ELF-1 (cell line): ENCODE data around the gene DTD2.
"Not testable (repeated sequence)": the region's sequence is repeated elsewhere in the genome, so short reads cannot be mapped to it uniquely, and the experiment has no call there.

Experiments
- DNase-seq: peaks from one replicate; pipeline ENCODE4 v3.0.0-alpha.2; 2016; ENCODE audit warnings: low read depth, low spot score

Gene DTD2

DNA sequence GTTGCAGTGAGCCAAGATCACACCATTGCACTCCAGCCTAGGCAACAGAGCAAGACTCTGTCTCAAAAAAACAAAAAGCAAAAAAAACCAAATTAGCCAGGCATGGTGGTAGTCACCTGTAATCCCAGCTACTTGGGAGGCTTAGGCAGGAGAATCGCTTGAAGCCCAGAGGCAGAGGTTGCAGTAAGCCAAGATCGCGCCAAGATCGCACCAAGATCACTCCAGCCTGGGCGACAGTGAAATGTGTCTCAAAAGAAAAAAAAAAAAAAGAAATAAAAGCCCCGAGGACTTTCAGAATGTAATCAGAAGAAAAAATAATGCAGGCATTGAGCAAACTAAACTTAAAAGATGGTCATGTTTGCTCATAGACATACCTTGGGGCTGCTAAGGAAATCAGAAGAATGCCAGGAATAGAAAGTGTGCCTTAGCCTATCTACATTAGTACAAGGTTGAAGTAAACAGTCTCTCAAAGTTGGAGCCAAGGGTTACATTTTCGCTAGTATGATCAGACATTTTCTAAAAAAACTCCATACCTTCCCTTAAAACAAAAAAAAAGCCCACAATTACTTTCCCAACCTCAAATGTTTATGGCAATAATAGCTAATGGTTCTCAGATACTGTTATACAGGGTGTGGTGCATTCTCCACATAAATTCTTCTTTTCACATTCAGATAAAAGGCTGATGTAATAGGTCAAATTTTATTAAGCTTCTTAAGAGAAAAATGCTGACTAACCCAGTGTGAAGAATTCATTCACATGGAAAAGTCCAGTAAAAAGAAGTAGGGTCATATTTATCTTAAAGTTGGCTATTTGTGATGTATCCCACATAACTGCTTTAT is 15.8 kb downstream of the DTD2 start:
- no peak for DNase-seq

DNA sequence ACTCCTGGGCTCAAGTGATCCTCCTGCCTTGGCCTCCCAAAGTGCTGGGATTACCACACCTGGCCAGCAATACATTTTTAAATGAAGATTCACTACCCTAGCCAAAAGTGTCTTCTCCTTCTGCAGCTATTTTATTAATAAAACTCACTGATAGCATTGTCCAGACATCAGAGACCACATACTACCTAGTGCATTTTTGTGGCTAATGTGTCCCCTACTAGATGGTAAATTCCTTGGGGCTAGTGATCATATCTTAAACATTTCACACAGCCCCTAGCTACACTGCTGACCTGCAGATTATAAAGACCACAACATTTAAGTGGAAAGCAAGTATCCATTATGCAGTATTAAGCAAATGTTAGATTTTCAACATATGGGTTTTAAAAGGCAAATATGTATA is 17.0 kb downstream of the DTD2 start:
- no peak for DNase-seq

DNA sequence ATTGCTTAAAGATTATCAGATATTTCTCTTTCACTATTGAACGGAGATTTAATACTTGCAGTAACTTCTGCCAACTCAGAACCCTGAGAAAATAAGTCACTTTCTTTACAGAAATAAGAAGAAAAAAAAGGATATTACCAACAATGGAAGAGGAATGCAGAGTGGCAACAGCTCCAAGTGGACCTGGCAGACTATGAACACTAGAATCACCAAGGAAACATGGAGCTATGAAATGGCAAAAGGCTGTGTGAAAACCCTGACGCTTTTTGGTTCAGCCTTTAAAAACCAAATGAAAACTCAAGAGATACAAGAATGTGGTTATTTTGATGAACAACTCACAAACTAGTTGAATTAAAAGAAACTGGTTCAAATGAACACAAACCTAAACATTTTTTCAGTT is 17.7 kb downstream of the DTD2 start:
- DNase-seq, result no peak

DNA sequence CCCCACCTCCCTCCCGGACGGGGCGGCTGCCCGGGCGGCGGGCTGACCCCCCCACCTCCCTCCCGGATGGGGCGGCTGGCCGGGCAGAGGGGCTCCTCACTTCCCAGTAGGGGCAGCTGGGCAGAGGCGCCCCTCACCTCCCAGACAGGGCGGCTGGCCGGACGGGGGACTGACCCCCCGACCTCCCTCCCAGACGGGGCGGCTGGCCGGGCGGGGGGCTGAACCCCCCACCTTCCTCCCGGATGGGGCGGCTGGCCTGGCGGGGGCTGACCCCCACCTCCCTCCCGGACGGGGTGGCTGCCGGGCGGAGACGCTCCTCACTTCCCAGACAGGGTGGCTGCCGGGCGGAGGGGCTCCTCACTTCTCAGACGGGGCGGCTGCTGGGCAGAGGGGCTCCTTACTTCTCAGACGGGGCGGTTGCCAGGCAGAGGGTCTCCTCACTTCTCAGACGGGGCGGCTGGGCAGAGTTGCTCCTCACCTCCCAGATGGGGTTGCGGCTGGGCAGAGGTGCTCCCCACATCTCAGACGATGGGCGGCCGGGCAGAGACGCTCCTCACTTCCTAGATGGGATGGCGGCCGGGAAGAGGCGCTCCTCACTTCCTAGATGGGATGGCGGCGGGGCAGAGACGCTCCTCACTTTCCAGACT is 20.1 kb downstream of the DTD2 start:
- DNase-seq, result not testable (repeated sequence)

DNA sequence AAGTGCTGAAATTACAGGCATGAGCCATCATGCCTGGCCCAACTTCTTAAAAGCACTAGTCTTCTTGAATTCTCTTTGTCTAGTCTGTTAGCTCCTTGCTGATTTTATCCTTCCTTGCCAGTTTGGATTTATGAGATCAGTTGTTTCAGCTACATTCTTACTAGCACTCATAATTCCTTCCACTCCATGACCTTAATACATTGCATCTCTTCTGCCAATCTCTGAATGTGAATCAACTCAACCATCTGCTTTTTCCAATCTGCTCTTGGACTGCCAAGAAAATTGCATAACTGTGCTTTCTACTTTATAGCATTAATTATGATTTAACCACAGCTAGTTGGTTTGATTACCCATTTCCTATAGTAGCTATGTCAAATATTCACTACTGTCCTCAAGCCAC is 22.0 kb downstream of the DTD2 start:
- no peak for DNase-seq

DNA sequence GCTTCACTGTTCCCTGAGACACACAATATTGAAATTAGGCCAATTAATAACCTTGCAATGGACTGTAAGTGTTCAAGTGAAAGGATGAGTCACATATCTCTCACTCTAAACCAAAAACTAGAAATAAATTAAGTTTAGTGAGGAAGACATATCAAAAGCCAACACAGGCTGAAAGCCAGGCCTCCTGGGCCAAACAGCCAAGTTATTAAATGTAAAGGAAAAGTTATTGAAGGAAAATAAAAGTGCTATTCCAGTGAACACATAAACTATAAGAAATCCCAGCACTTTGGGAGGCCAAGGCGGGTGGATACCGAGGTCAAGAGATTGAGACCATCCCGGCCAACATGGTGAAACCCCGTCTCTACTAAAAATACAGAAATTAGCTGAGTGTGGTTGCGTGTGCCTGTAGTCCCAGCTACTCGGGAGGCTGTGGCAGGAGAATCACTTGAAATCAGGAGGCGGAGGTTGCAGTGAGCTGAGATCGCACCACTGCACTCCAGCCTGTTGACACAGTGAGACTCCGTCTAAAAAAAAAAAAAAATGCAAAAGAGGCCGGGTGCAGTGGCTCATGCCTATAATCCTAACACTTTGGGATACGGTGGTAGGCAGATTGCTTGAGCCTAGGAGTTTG is 26.6 kb downstream of the DTD2 start:
- DNase-seq, result no peak

DNA sequence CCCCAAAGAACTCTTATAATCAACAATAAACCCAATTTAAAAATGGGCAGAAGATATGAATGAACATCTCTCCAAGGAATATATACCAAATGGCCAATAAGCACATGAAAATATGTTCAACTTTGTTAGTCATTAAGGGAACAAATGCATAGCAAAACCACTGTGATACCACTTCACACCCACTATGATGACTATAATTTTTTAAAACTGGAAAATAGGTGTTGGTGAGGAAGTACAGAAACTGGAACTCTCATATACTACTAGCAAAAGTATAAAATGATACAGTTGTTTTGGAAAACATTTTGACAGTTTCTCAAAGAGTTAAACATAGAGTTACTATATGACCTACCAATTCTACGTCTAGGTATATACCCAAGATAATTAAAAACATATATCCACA is 27.5 kb downstream of the DTD2 start:
- DNase-seq, result no peak

DNA sequence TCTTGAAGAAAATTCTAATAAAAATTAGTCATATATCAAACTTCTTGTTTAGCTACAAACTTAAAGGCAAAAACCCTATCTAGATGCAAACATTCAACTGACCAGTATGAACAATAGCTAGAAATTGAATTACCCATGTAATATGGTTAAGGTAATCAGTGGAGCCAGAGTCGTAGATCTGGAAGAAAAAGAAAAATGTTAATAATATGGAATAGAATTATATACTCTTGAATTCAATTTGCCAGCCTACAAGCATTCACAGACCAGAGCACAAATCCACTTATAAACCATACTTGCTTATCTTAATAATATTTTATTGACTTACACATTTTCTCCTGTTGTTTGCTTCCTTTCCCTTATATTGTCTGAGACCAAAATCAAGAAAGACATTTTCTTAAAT is 29.3 kb downstream of the DTD2 start:
- DNase-seq, result no peak

DNA sequence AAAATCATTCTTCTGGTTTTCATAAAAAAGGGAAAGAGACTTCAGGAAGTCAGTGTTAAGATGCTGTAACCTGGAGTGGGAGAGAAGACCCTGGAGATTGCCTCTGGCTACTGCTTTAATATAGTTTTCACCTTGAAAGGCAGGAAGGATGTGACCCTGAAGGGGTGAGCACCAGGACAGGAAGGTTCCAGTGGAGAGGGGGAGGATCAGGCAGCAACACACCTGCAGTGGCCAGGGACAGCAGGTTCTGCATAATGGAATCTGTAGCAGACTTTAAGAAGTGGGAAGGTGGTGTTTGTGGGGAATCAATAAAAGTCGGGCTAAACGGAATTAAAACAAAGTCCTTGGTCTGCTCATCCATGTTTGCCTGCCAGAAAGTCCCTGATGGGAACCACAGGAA is 30.6 kb downstream of the DTD2 start:
- DNase-seq, result no peak

DNA sequence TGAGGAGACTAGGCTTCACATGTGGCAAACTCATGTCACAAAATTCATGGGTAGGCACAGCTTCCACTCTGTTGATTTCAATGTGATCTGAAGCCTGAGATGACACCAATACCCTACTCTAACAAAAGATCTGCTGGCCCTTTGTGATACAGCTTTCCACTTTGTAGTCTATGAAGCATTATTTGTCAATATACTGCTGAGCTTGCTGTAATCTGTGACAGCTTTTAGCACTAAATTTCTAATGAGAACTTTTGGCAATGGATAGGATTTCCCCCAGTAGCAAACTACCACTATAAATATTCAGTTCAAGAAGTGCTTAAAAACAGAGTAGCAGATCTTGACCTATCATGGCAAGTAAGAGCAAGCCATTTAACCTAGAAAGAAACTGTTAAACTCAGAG is 31.4 kb downstream of the DTD2 start:
- DNase-seq, result no peak

DNA sequence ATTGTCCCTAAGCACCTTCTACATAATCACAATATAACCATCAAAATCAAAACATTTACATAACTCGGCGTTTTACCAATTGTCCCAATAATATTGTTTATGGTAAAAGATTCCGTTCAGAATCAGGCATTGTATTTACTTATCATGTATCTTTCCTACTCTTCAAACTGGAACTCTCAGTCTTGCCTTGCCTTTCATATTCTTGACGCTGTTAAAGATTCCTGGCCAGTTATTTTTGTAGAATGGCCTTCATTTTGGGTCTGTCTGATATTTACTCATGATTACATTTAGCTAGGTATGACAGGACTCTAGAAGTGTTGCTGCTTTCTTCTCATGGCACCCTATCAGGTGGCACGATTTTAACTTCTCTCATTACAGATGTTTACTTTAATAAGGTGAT is 36.1 kb downstream of the DTD2 start:
- no peak for DNase-seq

DNA sequence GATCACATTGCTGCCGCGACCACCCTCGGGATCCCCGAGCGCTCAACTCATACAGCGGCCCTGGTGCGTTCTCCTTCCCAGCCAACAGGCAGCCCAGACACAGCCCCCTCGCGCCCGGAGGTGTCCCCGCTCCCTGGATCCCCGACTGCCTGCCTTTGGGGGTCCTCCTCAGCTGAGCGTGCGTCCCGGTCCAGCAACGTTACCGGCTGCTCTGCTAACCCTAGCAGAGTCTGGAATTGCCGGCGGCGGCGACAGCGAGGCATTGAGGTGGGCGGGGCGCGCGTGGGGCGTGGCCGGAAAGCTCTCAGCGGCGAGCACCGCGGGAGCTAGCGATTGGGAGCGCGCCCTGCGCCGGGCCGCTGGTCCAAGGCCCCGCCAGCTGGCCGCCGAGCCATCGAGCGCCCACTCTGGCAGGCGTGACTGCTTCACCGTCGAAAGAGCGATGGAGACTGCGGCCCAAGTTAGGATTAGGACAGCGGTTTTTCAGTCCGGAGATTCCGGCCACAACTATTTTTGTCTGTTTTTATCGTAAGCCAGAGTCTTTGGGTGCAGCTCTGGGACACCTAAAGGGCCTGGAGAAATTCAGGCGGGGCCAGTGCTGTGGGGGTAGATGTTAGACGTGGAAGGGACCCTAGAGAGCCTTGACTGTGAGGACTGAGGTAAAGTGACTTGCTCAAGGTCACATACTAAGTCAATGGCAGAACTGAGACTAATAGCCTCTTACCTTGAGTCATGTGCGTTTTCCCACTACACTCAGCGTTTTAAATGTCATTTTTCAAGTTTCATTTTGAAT is 36.8 kb downstream of the DTD2 start, which contains the start of gene HEATR5A:
HEATR5A (minus strand) TSS at position 232 of the 793 bp plus-strand sequence. CDS start 17,575 bp downstream, outside the sequence.
- DNase-seq, result peak; percentile 97

DNA sequence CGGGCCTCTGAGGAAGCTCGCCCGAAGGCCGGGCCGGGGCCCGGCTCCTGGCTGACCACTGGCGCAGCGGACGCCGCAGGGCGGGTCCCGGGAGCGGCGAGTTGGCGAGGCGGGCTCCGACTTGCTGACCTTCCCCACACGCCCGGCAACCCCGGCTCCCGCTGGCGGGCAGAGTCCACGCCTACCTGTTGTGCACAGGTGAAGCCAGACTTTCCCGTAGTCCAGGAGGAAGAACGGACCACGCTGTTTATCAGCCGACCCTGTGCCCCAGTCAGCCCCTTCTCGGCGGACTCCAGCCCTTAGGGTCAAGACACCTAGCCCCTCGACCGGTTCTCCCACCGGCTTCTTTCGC is 37.4 kb downstream of the DTD2 start:
- DNase-seq, result peak; percentile 87

DNA sequence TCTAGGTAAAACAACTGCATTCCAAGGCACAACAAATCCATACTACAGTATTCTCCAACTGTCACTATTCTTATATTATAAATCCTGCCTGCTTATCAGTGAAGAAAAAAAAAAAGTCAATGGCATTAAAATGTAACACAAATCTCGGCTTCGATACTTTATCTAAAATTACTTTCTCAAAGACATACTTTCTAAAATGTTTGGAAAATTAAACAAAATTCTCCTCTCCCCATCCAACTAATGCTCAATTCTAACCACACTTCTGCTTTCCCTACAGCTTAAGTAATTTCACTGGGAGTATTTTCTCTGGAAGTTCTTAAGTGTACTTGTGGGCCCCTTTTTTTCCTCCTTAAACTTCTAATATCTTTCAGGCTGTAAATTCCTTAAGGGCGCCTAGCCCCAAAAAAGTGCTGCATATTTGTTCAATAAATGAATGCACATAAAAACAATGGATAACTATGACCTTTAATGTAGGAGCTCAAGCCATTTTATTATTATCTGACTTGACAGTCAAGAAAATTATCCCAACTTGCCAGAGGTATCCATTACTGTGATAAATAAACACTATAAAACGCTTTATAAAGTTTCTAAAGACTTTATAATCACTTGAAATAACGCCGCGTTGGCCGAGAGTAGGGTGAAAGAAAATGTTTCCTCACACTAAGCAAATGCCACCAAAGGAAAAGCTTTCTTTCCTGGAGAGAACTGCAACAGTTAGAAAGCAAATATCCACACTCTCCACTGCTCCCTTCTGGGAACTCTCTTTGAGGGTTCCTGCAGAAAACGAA is 37.9 kb downstream of the DTD2 start:
- no peak for DNase-seq

DNA sequence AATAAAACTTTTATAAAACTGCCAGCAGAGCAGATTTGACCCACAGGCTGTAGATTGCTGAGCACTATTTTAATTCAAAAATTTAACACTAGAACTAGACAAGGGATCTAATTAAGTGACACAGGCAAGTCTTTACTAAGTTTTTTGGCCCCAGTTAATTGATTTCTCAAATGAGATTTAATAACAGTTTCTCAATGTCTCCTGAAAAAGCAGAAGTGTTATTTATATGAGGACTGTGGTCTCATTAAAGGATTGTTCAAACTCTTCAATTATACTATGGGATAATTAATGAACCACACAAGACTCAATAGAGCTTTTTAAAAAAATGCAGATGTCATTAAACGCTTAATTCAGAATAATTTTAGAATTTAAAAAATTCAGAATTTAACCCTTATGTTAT is 38.9 kb downstream of the DTD2 start:
- DNase-seq, result no peak

DNA sequence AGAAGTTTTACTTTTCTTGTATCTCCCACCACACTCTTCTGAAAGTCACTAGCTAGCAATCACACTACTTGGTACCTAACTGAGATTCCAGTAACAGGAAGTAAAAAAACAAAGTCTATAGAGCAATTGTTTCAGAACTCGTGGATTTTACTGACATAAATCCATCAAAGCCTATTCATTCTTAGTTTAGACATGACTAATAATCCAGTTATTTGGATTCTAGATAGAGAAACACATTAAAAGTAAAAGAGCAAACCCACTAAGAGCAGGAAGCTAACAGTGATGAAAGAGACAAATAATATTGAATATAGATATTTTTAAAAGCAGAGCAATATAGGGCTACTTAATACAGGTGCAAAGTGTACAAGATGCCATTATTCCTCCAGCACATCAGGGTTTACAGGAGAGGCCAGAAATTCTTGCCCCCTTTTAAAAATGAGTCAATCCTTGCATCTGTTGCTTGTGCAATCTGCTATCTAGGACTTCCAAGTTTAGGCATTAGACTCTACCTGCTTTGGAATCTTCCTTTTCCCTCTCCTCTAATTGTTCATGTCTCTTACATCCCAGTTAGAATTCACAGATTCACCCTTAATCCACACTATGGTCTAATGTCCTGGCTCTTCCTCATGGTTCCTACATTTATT is 43.0 kb downstream of the DTD2 start:
- DNase-seq, result no peak

DNA sequence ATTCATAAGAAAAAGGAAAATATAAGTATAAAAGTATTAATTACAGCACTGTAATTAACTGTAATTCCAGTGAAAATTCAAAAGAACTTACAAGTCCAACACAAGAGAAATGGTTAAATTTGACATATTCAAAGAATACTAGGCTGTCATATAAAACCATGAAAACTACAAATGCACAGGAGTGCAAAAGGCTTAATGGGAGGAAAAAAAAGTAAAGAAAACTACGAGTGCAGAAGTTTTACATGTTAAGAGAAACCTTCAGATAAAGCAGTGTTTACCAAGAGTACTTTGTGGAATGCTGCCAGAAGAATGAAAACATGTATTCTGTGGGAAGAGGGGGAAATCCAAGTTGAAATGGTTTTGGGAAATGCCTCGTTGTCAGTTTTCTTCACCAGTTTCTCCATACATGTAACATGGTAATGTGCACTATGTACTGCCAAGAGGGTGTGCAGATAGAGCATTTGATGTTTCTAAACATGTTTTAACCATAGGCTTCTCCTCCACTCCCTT is 46.0 kb downstream of the DTD2 start:
- no peak for DNase-seq

DNA sequence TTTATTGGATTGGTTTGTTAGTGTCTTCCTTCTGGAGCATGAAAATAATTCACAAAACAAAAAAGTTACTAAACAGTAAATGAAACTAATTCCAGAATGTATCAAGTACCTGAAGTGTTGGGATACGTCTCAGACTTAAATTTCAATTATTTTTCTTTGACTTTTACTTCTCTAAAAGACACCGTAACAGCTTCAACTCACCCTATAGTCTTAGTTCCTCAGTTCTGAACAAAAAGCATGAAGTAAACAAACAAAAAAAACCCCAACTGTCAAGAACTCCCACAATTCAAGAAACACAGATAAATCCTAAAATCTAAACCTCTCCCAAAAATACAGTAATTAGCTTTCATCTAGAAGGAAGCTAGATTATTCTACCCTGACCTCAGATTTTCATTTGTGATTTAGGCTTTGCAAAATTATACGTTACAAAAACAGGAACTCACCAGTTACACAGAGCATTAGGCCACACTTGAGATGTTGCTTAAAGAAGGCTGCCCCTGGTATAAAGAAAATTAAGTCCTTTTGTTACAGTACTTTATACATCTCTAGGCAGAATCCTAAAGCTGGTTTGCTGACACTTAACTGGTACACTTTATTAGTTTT is 47.2 kb downstream of the DTD2 start:
- DNase-seq, result no peak

DNA sequence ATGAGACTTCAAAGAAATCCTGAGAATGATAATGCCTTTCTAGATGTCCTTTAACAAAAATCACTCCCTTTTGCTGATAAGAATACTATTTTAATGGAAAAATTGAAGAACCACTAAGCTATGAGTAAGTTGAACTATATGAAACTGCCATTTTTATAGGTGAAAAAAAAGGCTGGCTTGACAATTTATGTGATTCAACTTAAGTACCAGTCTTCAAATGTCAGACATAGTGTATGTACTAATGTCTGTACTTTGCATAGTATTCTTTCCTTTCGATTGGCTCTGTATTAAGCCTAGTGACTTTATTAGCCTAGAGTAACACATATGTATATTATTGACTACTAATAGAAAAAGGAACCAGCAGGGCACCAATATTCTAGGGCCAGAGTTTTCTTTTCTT is 48.9 kb downstream of the DTD2 start:
- no peak for DNase-seq

DNA sequence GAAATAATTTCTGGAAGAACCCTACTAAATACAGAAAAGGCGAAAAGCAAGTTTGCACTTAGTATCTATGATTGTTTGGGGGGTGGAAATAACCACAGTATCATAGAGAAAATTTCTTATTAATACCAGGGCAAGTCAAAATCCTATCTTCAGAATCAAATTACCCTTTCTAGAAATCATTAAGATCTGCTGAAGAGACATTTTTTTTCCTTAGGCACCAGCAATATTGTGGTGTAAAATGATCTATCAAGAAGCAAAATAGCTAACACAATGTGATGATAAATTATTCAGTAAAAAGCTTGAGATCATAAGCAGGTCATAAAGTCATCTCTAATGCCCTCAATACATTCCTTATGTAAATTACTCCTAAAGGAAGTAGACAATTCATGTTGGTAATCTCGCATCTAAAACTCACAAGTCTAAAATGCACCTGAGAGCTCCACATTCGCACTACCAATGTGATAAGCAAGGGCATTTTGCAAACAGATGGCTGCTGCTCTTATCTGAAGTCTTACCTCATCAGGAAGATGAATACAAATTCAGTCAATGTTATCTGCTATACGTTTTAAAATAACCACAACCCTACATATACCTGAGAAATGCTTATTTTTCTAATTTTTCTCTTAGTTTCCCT is 51.6 kb downstream of the DTD2 start:
- no peak for DNase-seq
